Right cardiac atrium (tissue), 5 donors: ENCODE measurements around the gene MAB21L2. TPM values are rescaled to one million over a fixed set of nuclear protein-coding genes. Genes with fewer than 3 reads are reported as not detected.
"Not testable (repeated sequence)": the region's sequence is repeated elsewhere in the genome, so short reads cannot be mapped to it uniquely, and the experiment has no call there.

Experiments
- ATAC-seq, 2 donors: fragments of 200-7000 bp; cut with Tn5 transposase; one replicate each; pipeline versions ENCODE4 v1.8.0 to v1.9.1; 2020; ENCODE audit warnings: moderate library complexity in 2 of 2, mild to moderate bottlenecking in 1 of 2
- DNase-seq, 3 donors: peaks; one replicate each; pipeline ENCODE4 v3.0.0-alpha.2; 2020
- H3K27ac ChIP-seq: one replicate; pipeline ENCODE4 v1.5.1; 2013; ENCODE audit warnings: mild to moderate bottlenecking, low read length, control low read depth, moderate library complexity
- H3K27me3 ChIP-seq: one replicate; pipeline ENCODE4 v1.6.1; 2013; ENCODE audit not compliant: control insufficient read depth, insufficient read depth
- H3K4me1 ChIP-seq: one replicate; pipeline ENCODE4 v1.6.1; 2013; ENCODE audit warnings: low read length; ENCODE audit not compliant: control insufficient read depth, insufficient read depth
- H3K4me3 ChIP-seq: one replicate; pipeline ENCODE4 v1.5.1; 2013; ENCODE audit warnings: low read length, control low read depth
- H3K9me3 ChIP-seq: one replicate; pipeline ENCODE4 v1.6.1; 2013; ENCODE audit warnings: low read length; ENCODE audit not compliant: control insufficient read depth
- WGBS: extraction: QIAGEN DNeasy Blood & Tissue Kit; methylation state at CpG from one replicate; pipeline ENCODE4 v1.1.7; 2013; 5-methylcytosine and 5-hydroxymethylcytosine counted together
- intact Hi-C, 4 donors: fragments of 100-400 bp; cut with DNase I; formaldehyde crosslinking; loops; one replicate each; pipeline versions ENCODE4 v1.11.0 to v1.14.0; 2022 to 2023
- polyA plus RNA-seq: library from polyadenylated mRNA; stranded (reverse); fragments of 200-250 nt; gene quantifications from one replicate; pipeline ENCODE4 v1.2.3, GENCODE V29; 2013
- total RNA-seq, 4 donors: library from RNA; stranded (reverse); fragmentation: NEBNext Ultra II Directional; extraction: Animal tissue kit (Norgen Biotek cat#: 25700); gene quantifications; one replicate each; pipeline ENCODE4 v1.2.1, GENCODE V29; 2021
- donor health status: healthy with polysubstance abuse.
- donor health status: DM: no; HTN: yes; CAD: no.
- donor health status: DM: no; HTN: no; CAD: no.
- donor health status: DM: no; HTN: yes; CAD: no; lungs with severe emphysema.
- donor health status: DM: yes; HTN: yes; CAD: no.

The MAB21L2 gene
- total and polyA plus RNA-seq, 5 donors: 0.31 to 4.7 (median 2.0) TPM

- H3K27me3 ChIP-seq: no peaks in the 10 kb centered on the region
- ATAC-seq (no peak), DNase-seq (no peak)
- H3K27ac ChIP-seq: no peak overlapping the region
- no peak overlapping the region for H3K4me3 ChIP-seq
- 97% methylated on average over 2 of the region's 2 CpGs for WGBS
- no peaks in the 10 kb centered on the region for H3K9me3 ChIP-seq
- intact Hi-C loops: no loop called here
- no peaks in the 10 kb centered on the region for H3K4me1 ChIP-seq
These were observed 20.7 kb upstream of the MAB21L2 start for GRCh38 chr4:150561143-150561737.

GRCh38 chr4:150562250-150562649 lies 19.7 kb upstream of the MAB21L2 start:
- intact Hi-C loops: no loop called here
- DNase-seq: no peak
- Histone ChIP-seq H3K27me3 (no peaks in the 10 kb centered on the region), H3K4me3 (no peak overlapping the region), H3K4me1 (no peaks in the 10 kb centered on the region), H3K9me3 (no peaks in the 10 kb centered on the region), H3K27ac (no peak overlapping the region)
- 98% methylated on average over 2 of the region's 2 CpGs for WGBS
- ATAC-seq: no peak

GRCh38 chr4:150562751-150563150 lies 19.2 kb upstream of the MAB21L2 start:
- ATAC-seq (no peak), DNase-seq (no peak)
- Histone ChIP-seq H3K4me3 (no peak overlapping the region), H3K27ac (no peak overlapping the region), H3K4me1 (no peaks in the 10 kb centered on the region), H3K9me3 (no peaks in the 10 kb centered on the region), H3K27me3 (no peaks in the 10 kb centered on the region)
- intact Hi-C loops: no loop called here

GRCh38 chr4:150564967-150565366 lies 17.0 kb upstream of the MAB21L2 start:
- H3K4me3 ChIP-seq, intact Hi-C loops: not testable (repeated sequence)
- 97% methylated on average over 2 of the region's 2 CpGs for WGBS

GRCh38 chr4:150567070-150567469 lies 14.9 kb upstream of the MAB21L2 start:
- WGBS: 87% methylated on average over 3 of the region's 3 CpGs
- ATAC-seq (no peak), DNase-seq (no peak)
- intact Hi-C loops: no loop called here
- no peaks in the 10 kb centered on the region for H3K4me1 ChIP-seq
- no peak overlapping the region for H3K27ac ChIP-seq
- H3K9me3 ChIP-seq: no peaks in the 10 kb centered on the region
- no peaks in the 10 kb centered on the region for H3K27me3 ChIP-seq
- no peak overlapping the region for H3K4me3 ChIP-seq

More at GRCh38 chr4:150564967-150565366, 17.0 kb upstream of the MAB21L2 start:
- not testable (repeated sequence) for DNase-seq, H3K9me3 ChIP-seq, H3K4me1 ChIP-seq, ATAC-seq, H3K27me3 ChIP-seq, H3K27ac ChIP-seq

- intact Hi-C loops: no loop called here
- WGBS: 91% methylated on average over 5 of the region's 5 CpGs
- Histone ChIP-seq H3K4me1 (peaks cover 2% of the 10 kb centered on the region), H3K27ac (no peak overlapping the region), H3K27me3 (no peaks in the 10 kb centered on the region), H3K9me3 (no peaks in the 10 kb centered on the region), H3K4me3 (no peak overlapping the region)
- DNase-seq: no peak
- no peak for ATAC-seq
These were observed 12.5 kb upstream of the MAB21L2 start for GRCh38 chr4:150569384-150569987.

- intact Hi-C loops: no loop called here
- Histone ChIP-seq H3K4me1 (peaks cover 2% of the 10 kb centered on the region), H3K27ac (no peak overlapping the region), H3K27me3 (no peaks in the 10 kb centered on the region), H3K9me3 (no peaks in the 10 kb centered on the region), H3K4me3 (no peak overlapping the region)
- DNase-seq (no peak), ATAC-seq (no peak)
- 89% methylated on average over 4 of the region's 4 CpGs for WGBS
These were observed 11.9 kb upstream of the MAB21L2 start for GRCh38 chr4:150569998-150570535.

- H3K4me3 ChIP-seq: no peak overlapping the region
- intact Hi-C loops: no loop called here
- no peaks in the 10 kb centered on the region for H3K9me3 ChIP-seq
- no peaks in the 10 kb centered on the region for H3K27me3 ChIP-seq
- H3K27ac ChIP-seq: no peak overlapping the region
- 66% methylated on average over 1 of the region's 1 CpG for WGBS
- ATAC-seq: no peak
- H3K4me1 ChIP-seq: peaks cover 2% of the 10 kb centered on the region
- no peak for DNase-seq
These were observed 11.1 kb upstream of the MAB21L2 start for GRCh38 chr4:150570862-150571261.

- intact Hi-C loops: no loop called here
- ATAC-seq: no peak
- no peaks in the 10 kb centered on the region for H3K9me3 ChIP-seq
- peaks cover 2% of the 10 kb centered on the region for H3K4me1 ChIP-seq
- no peak overlapping the region for H3K27ac ChIP-seq
- 83% methylated on average over 5 of the region's 5 CpGs for WGBS
- H3K4me3 ChIP-seq: no peak overlapping the region
- DNase-seq: no peak
- H3K27me3 ChIP-seq: no peaks in the 10 kb centered on the region
These were observed 9.0 kb upstream of the MAB21L2 start for GRCh38 chr4:150572704-150573504.

- DNase-seq: no peak
- intact Hi-C loops: no loop called here
- Histone ChIP-seq H3K27ac (no peak overlapping the region), H3K4me3 (no peak overlapping the region), H3K4me1 (peaks cover 2% of the 10 kb centered on the region), H3K27me3 (no peaks in the 10 kb centered on the region), H3K9me3 (no peaks in the 10 kb centered on the region)
- WGBS: 87% methylated on average over 1 of the region's 1 CpG
- no peak for ATAC-seq
These were observed 8.4 kb upstream of the MAB21L2 start for GRCh38 chr4:150573534-150573933.

GRCh38 chr4:150574678-150575077 lies 7.3 kb upstream of the MAB21L2 start:
- Histone ChIP-seq H3K27ac (no peak overlapping the region), H3K4me3 (no peak overlapping the region), H3K9me3 (no peaks in the 10 kb centered on the region), H3K4me1 (peaks cover 2% of the 10 kb centered on the region), H3K27me3 (no peaks in the 10 kb centered on the region)
- DNase-seq: no peak
- ATAC-seq: no peak
- WGBS: 94% methylated on average over 3 of the region's 3 CpGs
- intact Hi-C loops: no loop called here
